H1 (cell line): ENCODE results near the gene TMPRSS3. TPM values are rescaled to one million over a fixed set of nuclear protein-coding genes. Genes with fewer than 3 reads are reported as not detected.

Experiments used
- CTCF ChIA-PET: fragments of 300-600 bp; sonication (Branson Sonifier 250); formaldehyde crosslinking; loops from one replicate; lab custom pipeline; 2021; ENCODE audit not compliant: partially characterized antibody; lab: Charles Lee
- POLR2A ChIA-PET: fragments of 300-600 bp; sonication (Branson Sonifier 250); formaldehyde crosslinking; loops from one replicate; lab custom pipeline; 2021; ENCODE audit warnings: inconsistent platforms; ENCODE audit not compliant: partially characterized antibody; lab: Charles Lee
- DNase-seq, 2 experiments: peaks; one replicate each; pipeline versions ENCODE4 v3.0.0 to v3.0.0-alpha.2; 2010 to 2022; ENCODE audit warnings: low spot score in 2 of 2, low read depth in 1 of 2, mixed read lengths in 1 of 2
- FAIRE-seq: peaks from 2 replicates; lab custom pipeline; 2011; peaks lifted over from hg19 to GRCh38; lab: Jason Lieb, UNC
- H2AFZ ChIP-seq: 2 replicates; pipeline ENCODE4 v1.8.1; 2012; ENCODE audit warnings: low read length, inconsistent platforms
- H2AK5ac ChIP-seq: 2 replicates; pipeline ENCODE4 v1.6.1; 2013; ENCODE audit warnings: low read depth, low read length
- H2BK120ac ChIP-seq: replicated peaks from 2 replicates; pipeline ENCODE3; 2013; ENCODE audit warnings: low read depth, low read length, inconsistent platforms
- H2BK12ac ChIP-seq: 2 replicates; pipeline ENCODE4 v1.6.1; 2013; ENCODE audit warnings: low read depth, low read length
- H2BK15ac ChIP-seq: 2 replicates; pipeline ENCODE4 v1.6.1; 2013; ENCODE audit warnings: low read length
- H2BK20ac ChIP-seq: 2 replicates; pipeline ENCODE4 v1.6.1; 2013; ENCODE audit warnings: low read length
- H2BK5ac ChIP-seq: 2 replicates; pipeline ENCODE4 v1.6.1; 2013; ENCODE audit warnings: low read depth, low read length
- H3K14ac ChIP-seq: 2 replicates; pipeline ENCODE4 v1.6.1; 2013; ENCODE audit warnings: inconsistent platforms; ENCODE audit not compliant: insufficient read length
- H3K18ac ChIP-seq: 2 replicates; pipeline ENCODE4 v1.6.1; 2013; ENCODE audit warnings: low read length; ENCODE audit errors: extremely low read depth
- H3K23ac ChIP-seq: 2 replicates; pipeline ENCODE4 v1.6.1; 2013; ENCODE audit warnings: inconsistent platforms; ENCODE audit not compliant: insufficient read length
- H3K23me2 ChIP-seq: 2 replicates; pipeline ENCODE4 v1.6.1; 2013; ENCODE audit warnings: low read depth, low read length
- H3K27ac ChIP-seq: 2 replicates; pipeline ENCODE4 v1.6.1; 2011; ENCODE audit warnings: low read depth, low read length, inconsistent platforms
- H3K27me3 ChIP-seq, 4 experiments: replicated peaks in 1 of 4; 1 replicate in 1 of 4; 2 replicates in 3 of 4; pipeline versions ENCODE4 v1.6.1 to v1.8.1; 2011 to 2013; ENCODE audit warnings: low read length in 3 of 4, mild to moderate bottlenecking in 3 of 4, inconsistent platforms in 2 of 4, mixed read lengths in 2 of 4, moderate library complexity in 1 of 4; ENCODE audit not compliant: control insufficient read depth in 3 of 4, insufficient read depth in 3 of 4; ENCODE audit errors: extremely low read depth in 1 of 4
- H3K36me3 ChIP-seq, 4 experiments: 2 replicates each; pipeline versions ENCODE4 v1.6.1 to v1.8.1; 2011 to 2013; ENCODE audit warnings: mild to moderate bottlenecking in 4 of 4, low read length in 3 of 4, moderate library complexity in 2 of 4, control low read depth in 1 of 4, inconsistent platforms in 1 of 4; ENCODE audit not compliant: insufficient read depth in 4 of 4, control insufficient read depth in 2 of 4
- H3K4ac ChIP-seq: replicated peaks from 2 replicates; pipeline ENCODE3; 2013; ENCODE audit warnings: low read length, low read depth, mixed read lengths, inconsistent platforms; ENCODE audit not compliant: insufficient read length
- H3K4me1 ChIP-seq, 4 experiments: replicated peaks in 1 of 4; 1 replicate in 1 of 4; 2 replicates in 3 of 4; pipeline versions ENCODE4 v1.6.1 to v1.8.1; 2011 to 2013; ENCODE audit warnings: low read length in 3 of 4, inconsistent platforms in 2 of 4, mixed read lengths in 1 of 4; ENCODE audit not compliant: insufficient read depth in 4 of 4, control insufficient read depth in 3 of 4
- H3K4me2 ChIP-seq, 2 experiments: 2 replicates each; pipeline versions ENCODE4 v1.6.1 to v1.8.1; 2011 to 2013; ENCODE audit warnings: low read depth in 2 of 2, low read length in 2 of 2, control low read depth in 1 of 2, inconsistent platforms in 1 of 2, mild to moderate bottlenecking in 1 of 2; ENCODE audit not compliant: insufficient read depth in 1 of 2
- H3K4me3 ChIP-seq, 4 experiments: fragments of 200-600, 300-600 bp in 1 of 4; sonication (generic), shearing (Covaris generic), sonication (Bioruptor Twin) in 1 of 4; 2 replicates each; pipeline versions ENCODE4 v1.5.1 to v1.8.1; 2011 to 2016; ENCODE audit warnings: low read length in 4 of 4, low read depth in 3 of 4, control low read depth in 2 of 4, inconsistent platforms in 2 of 4, mild to moderate bottlenecking in 2 of 4, mixed read lengths in 1 of 4, moderate library complexity in 1 of 4; ENCODE audit not compliant: insufficient read depth in 2 of 4; ENCODE audit errors: extremely low read depth in 1 of 4
- H3K56ac ChIP-seq: replicated peaks from 2 replicates; pipeline ENCODE3; 2013; ENCODE audit warnings: low read depth, mild to moderate bottlenecking, mixed read lengths, low read length, inconsistent platforms; ENCODE audit not compliant: insufficient read length
- H3K79me1 ChIP-seq: 2 replicates; pipeline ENCODE4 v1.6.1; 2013; ENCODE audit warnings: low read depth, low read length, control low read depth
- H3K79me2 ChIP-seq, 2 experiments: 2 replicates each; pipeline versions ENCODE4 v1.6.1 to v1.8.1; 2012 to 2013; ENCODE audit warnings: low read length in 2 of 2, mild to moderate bottlenecking in 2 of 2, inconsistent platforms in 1 of 2; ENCODE audit not compliant: insufficient read depth in 2 of 2, control insufficient read depth in 1 of 2
- H3K9ac ChIP-seq, 4 experiments: replicated peaks in 1 of 4; 1 replicate in 1 of 4; 2 replicates in 3 of 4; pipeline versions ENCODE4 v1.6.1 to v1.8.1; 2011 to 2013; ENCODE audit warnings: low read depth in 3 of 4, low read length in 3 of 4, control low read depth in 2 of 4, mild to moderate bottlenecking in 2 of 4, moderate library complexity in 2 of 4, inconsistent platforms in 1 of 4; ENCODE audit errors: extremely low read depth in 1 of 4
- H3K9me3 ChIP-seq, 2 experiments: 2 replicates each; pipeline versions ENCODE4 v1.6.1 to v1.8.1; 2012 to 2013; ENCODE audit warnings: mild to moderate bottlenecking in 2 of 2, moderate library complexity in 2 of 2, control low read depth in 1 of 2, inconsistent platforms in 1 of 2, low read depth in 1 of 2, low read length in 1 of 2, mixed read lengths in 1 of 2; ENCODE audit not compliant: insufficient read depth in 2 of 2
- H4K20me1 ChIP-seq, 2 experiments: replicated peaks in 1 of 2; 2 replicates each; pipeline versions ENCODE3 to v1.8.1; 2011 to 2013; ENCODE audit warnings: inconsistent platforms in 2 of 2, low read length in 2 of 2, mild to moderate bottlenecking in 1 of 2; ENCODE audit not compliant: insufficient read depth in 2 of 2, control insufficient read depth in 1 of 2
- H4K5ac ChIP-seq: 2 replicates; pipeline ENCODE4 v1.6.1; 2013; ENCODE audit warnings: low read length, low read depth, mixed read lengths, inconsistent platforms; ENCODE audit not compliant: insufficient read length
- H4K8ac ChIP-seq: 2 replicates; pipeline ENCODE4 v1.8.0; 2013; ENCODE audit warnings: mild to moderate bottlenecking, moderate library complexity, low read length, inconsistent platforms; ENCODE audit not compliant: insufficient read depth; ENCODE audit errors: extremely low read depth
- H4K91ac ChIP-seq: replicated peaks from 2 replicates; pipeline ENCODE3; 2013; ENCODE audit warnings: low read length, mixed read lengths, inconsistent platforms; ENCODE audit not compliant: insufficient read length
- EGR1 ChIP-seq: IDR thresholded peaks from 2 replicates; pipeline ENCODE4 v1.6.1; 2011; ENCODE audit warnings: low read depth, low read length, borderline replicate concordance
- GABPA ChIP-seq: IDR thresholded peaks from 2 replicates; pipeline ENCODE4 v1.6.1; 2011; ENCODE audit warnings: mild to moderate bottlenecking, low read length, moderate library complexity, borderline replicate concordance; ENCODE audit not compliant: insufficient read depth
- MAFK ChIP-seq: IDR thresholded peaks from 2 replicates; pipeline ENCODE4 v1.6.1; 2012; ENCODE audit warnings: low read depth, mild to moderate bottlenecking, improper control_type of control experiment, low read length
- POLR2A ChIP-seq, 2 experiments: IDR thresholded peaks; 1 replicate in 1 of 2; 2 replicates in 1 of 2; pipeline ENCODE4 v1.6.1; 2011; ENCODE audit warnings: low read depth in 2 of 2, low read length in 2 of 2, mild to moderate bottlenecking in 2 of 2; ENCODE audit errors: control extremely low read depth in 1 of 2
- WGBS, 2 experiments: shearing (Covaris generic) in 1 of 2; methylation state at CpG; one replicate each; pipeline versions ENCODE4 v1.1.6 to v1.1.7; 2013 to 2015; ENCODE audit warnings: low lambda C conversion rate in 2 of 2, mixed read lengths in 2 of 2, inconsistent platforms in 1 of 2, low coverage in 1 of 2, missing lambda C conversion rate in 1 of 2; ENCODE audit not compliant: insufficient replicate concordance in 2 of 2, insufficient coverage in 1 of 2, insufficient read length in 1 of 2; ENCODE audit errors: extremely low coverage in 1 of 2, missing lambda C conversion rate in 1 of 2; 5-methylcytosine and 5-hydroxymethylcytosine counted together
- polyA plus RNA-seq, 7 experiments: library from polyadenylated mRNA; depleted of rRNA in 3 of 7; stranded (reverse) in 5 of 7; unstranded in 2 of 7; fragments of >200 nt in 5 of 7; fragments of 200-250 nt in 2 of 7; gene quantifications; 1 replicate in 5 of 7; 2 replicates in 1 of 7; 4 replicates in 1 of 7; pipeline versions ENCODE4 v1.2.1 to v1.2.3, GENCODE V29; 2011 to 2013; ENCODE audit warnings: missing spikeins in 2 of 7, mixed read lengths in 2 of 7
- total RNA-seq: library from RNA; stranded (reverse); fragmentation: NEBNext Ultra II Directional; extraction: Animal tissue kit (Norgen Biotek cat#: 25700); gene quantifications from 2 replicates; pipeline ENCODE4 v1.2.1, GENCODE V29; 2021

Gene TMPRSS3
- total and polyA plus RNA-seq, 2 of the 8 experiments (the other 6 are each of a cell fraction or from before 2014, with no cell fraction given), result 0.38 TPM; not detected in 1

DNA sequence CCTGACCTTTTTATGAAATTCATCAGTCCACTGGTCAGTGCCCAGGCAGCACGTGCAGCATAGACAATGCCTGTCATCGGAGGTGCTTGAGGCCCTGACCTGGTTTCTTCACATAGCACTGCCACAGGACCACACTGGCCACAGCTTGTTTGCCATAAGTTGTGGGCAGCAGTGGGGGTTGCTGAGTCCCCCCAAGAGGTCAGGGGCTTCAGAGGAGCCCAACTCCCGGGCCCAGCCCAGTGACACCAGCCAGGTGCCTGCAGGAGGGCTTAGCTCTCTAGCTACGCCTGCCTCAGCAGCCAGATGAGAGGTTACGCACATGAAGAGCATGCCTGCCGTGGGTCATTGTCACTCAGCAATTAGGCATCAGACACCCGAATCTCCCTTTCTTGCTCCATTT is 49.5 kb upstream of the TMPRSS3 start:
- H3K79me2 ChIP-seq, result no peaks in the 10 kb centered on the region
- H2BK120ac ChIP-seq, result no peak overlapping the region
- H3K9me3 ChIP-seq, result no peaks in the 10 kb centered on the region
- no peak overlapping the region for H2BK20ac ChIP-seq
- H3K23ac ChIP-seq, result no peak overlapping the region
- no peak overlapping the region for H3K18ac ChIP-seq
- no peak overlapping the region for H2BK5ac ChIP-seq
- no peak overlapping the region for H2BK12ac ChIP-seq
- no peak overlapping the region for H3K4ac ChIP-seq
- no peak overlapping the region for H3K27ac ChIP-seq
- H4K20me1 ChIP-seq, result peaks cover 0 to 4% of the 10 kb centered on the region in 2 experiments
- H3K79me1 ChIP-seq, result no peaks in the 10 kb centered on the region
- no peak overlapping the region for H3K4me3 ChIP-seq
- no peaks in the 10 kb centered on the region for H3K27me3 ChIP-seq
- H3K14ac ChIP-seq, result no peak overlapping the region
- H3K4me2 ChIP-seq, result no peak overlapping the region
- no peak overlapping the region for H4K5ac ChIP-seq
- H3K4me1 ChIP-seq, result no peaks in the 10 kb centered on the region; a peak in 1 of 7 replicates
- H4K91ac ChIP-seq, result no peak overlapping the region
- H2AFZ ChIP-seq, result no peak overlapping the region
- ChIA-PET CTCF (interaction anchor here (1.2 to 2.4 kb wide), 9 partner anchors 24 to 300 kb away, joined by 3 to 7 read pairs (median 3); no protein-coding TSS in a partner anchor), POLR2A (no interaction called here)
- TF ChIP-seq POLR2A (IDR thresholded peaks at IDR 0.05; ENCODE audit: control extremely low read depth in 1 of 2, low read depth in 2 of 2, low read length in 2 of 2) (no peak), EGR1 (no peak), GABPA (no peak), MAFK (no peak)
- no peak overlapping the region for H3K9ac ChIP-seq
- WGBS, 2 experiments, result 86% methylated on average over 7 of the region's 7 CpGs; no CpG with 5 or more reads in 1 of the 2 experiments
- H2AK5ac ChIP-seq, result no peak overlapping the region
- no peak for FAIRE-seq
- no peak overlapping the region for H3K56ac ChIP-seq
- no peaks in the 10 kb centered on the region for H3K36me3 ChIP-seq
- no peaks in the 10 kb centered on the region for H3K23me2 ChIP-seq
- DNase-seq, result no peak
- no peak overlapping the region for H2BK15ac ChIP-seq
- no peak overlapping the region; the same call in 1 of the 2 replicates for H4K8ac ChIP-seq
